ENCODE data around the gene YPEL2. TPM values are rescaled to one million over a fixed set of nuclear protein-coding genes. Genes with fewer than 3 reads are reported as not detected.

The YPEL2 gene
- total RNA-seq, 1 experiment from 2014 or later, result 0.98 TPM

GRCh38 chr17:59391021-59391420 is 59.6 kb downstream of the YPEL2 start:
- Histone ChIP-seq H2BK120ac (ENCODE audit: low read depth, low read length, poor library complexity, severe bottlenecking) (no peak overlapping the region), H2BK12ac (ENCODE audit: insufficient read length, low read depth, low read length) (no peak overlapping the region), H2BK5ac (ENCODE audit: insufficient read length, low read length) (no peak overlapping the region), H3K27me3 (ENCODE audit: insufficient read depth, low read length) (no peaks in the 10 kb centered on the region), H3K4ac (ENCODE audit: low read depth, low read length) (no peak overlapping the region), H3T11ph (ENCODE audit: low read length) (no peak overlapping the region), H3K23me2 (ENCODE audit: insufficient read length, low read depth, low read length, poor library complexity, severe bottlenecking) (no peaks in the 10 kb centered on the region), H2AK5ac (ENCODE audit: insufficient read length, low read length) (no peak overlapping the region), H2BK20ac (ENCODE audit: low read depth, low read length, poor library complexity, severe bottlenecking) (no peak overlapping the region), H3K27ac (ENCODE audit: insufficient read length, low read depth, low read length) (no peak overlapping the region), H3K79me2 (ENCODE audit: insufficient read depth, low read length) (no peaks in the 10 kb centered on the region), H3K4me2 (ENCODE audit: insufficient read depth, insufficient read length, low read length) (no peak overlapping the region), H4K8ac (replicated peaks; ENCODE audit: insufficient read length, low read depth, low read length) (no peak overlapping the region), H2AFZ (ENCODE audit: low read length) (no peak overlapping the region), H3K4me1 (ENCODE audit: insufficient read depth, low read length) (no peaks in the 10 kb centered on the region; the same call in 1 of the 2 replicates), H3K9me3 (ENCODE audit: control insufficient read depth, low read depth, low read length) (no peaks in the 10 kb centered on the region), H4K91ac (ENCODE audit: insufficient read length, low read depth, low read length) (no peak overlapping the region), H3K56ac (ENCODE audit: insufficient read length, low read depth, low read length) (no peak overlapping the region), H4K5ac (ENCODE audit: insufficient read length, low read depth, low read length) (no peak overlapping the region), H3K23ac (ENCODE audit: insufficient read length, low read depth, low read length) (no peak overlapping the region), H3K14ac (ENCODE audit: insufficient read depth, low read length) (no peak overlapping the region), H3K79me1 (ENCODE audit: insufficient read depth, low read depth, low read length, poor library complexity, severe bottlenecking) (no peaks in the 10 kb centered on the region), H3K18ac (ENCODE audit: insufficient read length, low read depth, low read length) (no peak overlapping the region), H2BK15ac (ENCODE audit: low read depth, low read length) (no peak overlapping the region), H4K20me1 (ENCODE audit: control insufficient read depth, insufficient read depth, insufficient read length) (no peaks in the 10 kb centered on the region), H3K9ac (ENCODE audit: extremely low read depth, insufficient read length, low read length) (no peak overlapping the region)
- peaks cover 5 to 8% of the 10 kb centered on the region in 2 experiments for H3K9me3 Mint-ChIP-seq
- no peak for DNase-seq
- H3K4me1 Mint-ChIP-seq, result peaks cover 11% of the 10 kb centered on the region in 2 experiments
- H3K27ac Mint-ChIP-seq, result no peak overlapping the region
- peaks cover 14 to 27% (median 16%) of the 10 kb centered on the region in 3 experiments for H3K36me3 Mint-ChIP-seq (ENCODE audit: insufficient read depth in 1 of 3, low read depth in 3 of 3)
- H3K27me3 Mint-ChIP-seq (ENCODE audit: low read depth), result no peaks in the 10 kb centered on the region
- TF ChIP-seq CTCF (conservative IDR thresholded peaks at IDR 0.05), result no peak
- WGBS (ENCODE audit: extremely low coverage, insufficient read length, low lambda C conversion rate), result no CpG with 5 or more reads among the region's 4 CpGs
- H3K4me3 Mint-ChIP-seq, result no peak overlapping the region
